A204.1 (cell line): ENCODE measurements around the gene POLD3.

Experiments
- FAIRE-seq: peaks from 2 replicates; lab custom pipeline; 2012; peaks lifted over from hg19 to GRCh38; lab: Jason Lieb, UNC

Gene POLD3

DNA sequence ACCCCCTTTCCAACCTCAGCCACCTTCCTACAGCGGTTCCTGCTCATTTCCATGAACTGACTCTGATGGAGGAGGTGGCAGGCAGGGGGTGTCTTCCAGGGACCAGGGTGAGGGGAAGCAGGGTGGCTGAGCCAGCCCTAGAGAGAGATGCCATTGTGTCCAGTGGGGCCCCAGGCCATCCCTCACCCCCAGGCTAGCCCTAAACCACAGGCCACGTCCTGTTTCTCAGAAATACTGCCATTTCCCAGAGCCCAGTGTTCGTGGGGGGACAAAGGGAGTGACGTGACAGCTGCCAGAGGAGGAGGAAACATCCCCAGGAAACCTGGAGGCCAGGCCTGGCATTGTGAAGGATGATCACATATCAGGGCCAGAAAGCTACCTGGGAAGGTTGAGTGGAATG, 99.4 kb downstream of the POLD3 start:
- no peak for FAIRE-seq
